GM21619 (cell line): ENCODE measurements around the gene TNFAIP1.

Experiments used
- ATAC-seq: cut with Tn5 transposase; IDR thresholded peaks from one replicate; pipeline ENCODE4 v1.9.1; 2021; ENCODE audit not compliant: unreplicated experiment

The TNFAIP1 gene

DNA sequence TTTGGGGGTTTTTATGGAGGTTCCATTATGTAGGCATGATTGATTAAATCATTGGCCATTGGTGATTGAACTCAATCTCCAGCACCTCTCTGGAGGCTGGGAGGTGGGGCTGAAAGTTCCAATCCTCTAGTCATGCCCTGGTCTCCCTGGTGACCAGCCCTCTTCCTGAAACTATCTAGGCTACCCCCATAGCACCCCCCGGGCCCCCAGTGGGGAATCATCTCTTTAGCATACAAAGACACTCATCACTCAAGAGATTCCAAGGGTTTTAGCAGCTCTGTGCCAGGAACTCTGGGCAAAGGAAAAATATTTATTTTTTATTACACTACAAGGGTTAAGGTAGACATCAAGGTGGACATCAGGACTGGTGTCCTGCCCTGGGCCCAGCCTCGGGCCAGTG, 59.9 kb downstream of the TNFAIP1 start:
- ATAC-seq, result no peak

DNA sequence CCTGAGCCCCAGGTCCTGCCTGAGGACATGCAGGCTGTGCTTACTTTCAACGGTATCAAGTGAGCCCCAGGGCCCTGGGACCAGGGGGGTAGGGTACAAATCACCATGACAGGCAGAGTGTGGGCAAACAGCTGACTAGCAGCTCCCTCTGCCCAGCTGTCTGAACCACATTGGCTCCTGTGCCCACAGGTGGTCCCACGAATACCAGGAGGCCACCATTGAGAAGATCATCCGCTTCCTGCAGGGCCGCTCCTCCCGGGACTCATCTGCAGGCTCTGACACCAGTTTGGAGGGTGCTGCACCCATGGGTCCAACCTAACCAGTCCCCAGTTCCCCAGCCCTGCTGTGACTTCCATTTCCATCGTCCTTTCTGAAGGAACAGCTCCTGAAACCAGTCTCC, 60.4 kb downstream of the TNFAIP1 start:
- ATAC-seq, result no peak
